DND-41 (cell line): ENCODE measurements around the gene DDX51.

ENCODE experiments used
- ATAC-seq: fragments of 200-7000 bp; cut with Tn5 transposase; 3 replicates; pipeline ENCODE4 v1.9.1; 2021; ENCODE audit warnings: low read depth; ENCODE audit not compliant: insufficient read depth
- DNase-seq: peaks from one replicate; pipeline ENCODE4 v3.0.0-alpha.2; 2020
- H2AFZ ChIP-seq: 2 replicates; pipeline ENCODE4 v1.6.0; 2012; ENCODE audit warnings: low read depth, low read length
- H3K27ac ChIP-seq: 2 replicates; pipeline ENCODE4 v1.5.1; 2012; ENCODE audit warnings: low read length, inconsistent platforms
- H3K27me3 ChIP-seq: fragments of 200-600 bp; sonication (generic); 2 replicates; pipeline ENCODE4 v1.6.0; 2012; ENCODE audit warnings: low read length, mild to moderate bottlenecking, inconsistent platforms; ENCODE audit not compliant: insufficient read depth, poor library complexity
- H3K36me3 ChIP-seq: 2 replicates; pipeline ENCODE4 v1.5.1; 2012; ENCODE audit warnings: low read length, inconsistent platforms; ENCODE audit not compliant: insufficient read depth
- H3K4me1 ChIP-seq: 2 replicates; pipeline ENCODE4 v1.5.1; 2012; ENCODE audit warnings: mild to moderate bottlenecking, low read length; ENCODE audit not compliant: insufficient read depth
- H3K4me2 ChIP-seq: 2 replicates; pipeline ENCODE4 v1.6.0; 2012; ENCODE audit warnings: mild to moderate bottlenecking, moderate library complexity, low read length, inconsistent platforms; ENCODE audit not compliant: insufficient read depth
- H3K4me3 ChIP-seq, 2 experiments: fragments of 200-600 bp in 1 of 2; shearing (Covaris generic) in 1 of 2; 2 replicates each; pipeline ENCODE4 v1.5.1; 2012 to 2016; ENCODE audit warnings: inconsistent platforms in 2 of 2, low read length in 2 of 2, mild to moderate bottlenecking in 2 of 2, low read depth in 1 of 2, moderate library complexity in 1 of 2
- H3K79me2 ChIP-seq: 2 replicates; pipeline ENCODE4 v1.6.0; 2012; ENCODE audit warnings: low read length, inconsistent platforms; ENCODE audit not compliant: insufficient read depth
- H3K9ac ChIP-seq: 2 replicates; pipeline ENCODE4 v1.6.0; 2012; ENCODE audit warnings: low read depth, mild to moderate bottlenecking, inconsistent platforms, low read length, moderate library complexity
- H3K9me3 ChIP-seq: 2 replicates; pipeline ENCODE4 v1.5.1; 2012; ENCODE audit warnings: low read length, moderate library complexity, mild to moderate bottlenecking, inconsistent platforms; ENCODE audit not compliant: insufficient read depth, severe bottlenecking
- H4K20me1 ChIP-seq: 2 replicates; pipeline ENCODE4 v1.6.0; 2012; ENCODE audit warnings: low read length; ENCODE audit not compliant: insufficient read depth
- EZH2 ChIP-seq: IDR thresholded peaks from 3 replicates; pipeline ENCODE4 v1.6.1; 2012; ENCODE audit warnings: borderline replicate concordance, low read depth, mild to moderate bottlenecking, moderate library complexity, low read length, inconsistent platforms; ENCODE audit not compliant: severe bottlenecking
- TF ChIP-seq, protein P1 (sequence below): IDR thresholded peaks from 2 replicates; pipeline ENCODE4 v1.5.1; 2012; ENCODE audit warnings: borderline replicate concordance, low read length, moderate library complexity, mild to moderate bottlenecking; ENCODE audit not compliant: poor library complexity, severe bottlenecking; ENCODE audit errors: extremely low read depth

DDX51 gene

GRCh38 chr12:132174839-132175490, 30.8 kb upstream of the DDX51 start:
- DNase-seq (no peak), ATAC-seq (no peak)
- Histone ChIP-seq H3K4me3 (no peak overlapping the region), H2AFZ (no peak overlapping the region), H3K9me3 (no peaks in the 10 kb centered on the region), H3K4me1 (peaks cover 14% of the 10 kb centered on the region), H3K79me2 (no peaks in the 10 kb centered on the region), H3K27me3 (no peaks in the 10 kb centered on the region), H4K20me1 (no peaks in the 10 kb centered on the region), H3K4me2 (no peak overlapping the region), H3K36me3 (no peaks in the 10 kb centered on the region), H3K9ac (no peak overlapping the region), H3K27ac (no peak overlapping the region)
- no peak for TF ChIP-seq EZH2
- TF ChIP-seq, protein P1, sequence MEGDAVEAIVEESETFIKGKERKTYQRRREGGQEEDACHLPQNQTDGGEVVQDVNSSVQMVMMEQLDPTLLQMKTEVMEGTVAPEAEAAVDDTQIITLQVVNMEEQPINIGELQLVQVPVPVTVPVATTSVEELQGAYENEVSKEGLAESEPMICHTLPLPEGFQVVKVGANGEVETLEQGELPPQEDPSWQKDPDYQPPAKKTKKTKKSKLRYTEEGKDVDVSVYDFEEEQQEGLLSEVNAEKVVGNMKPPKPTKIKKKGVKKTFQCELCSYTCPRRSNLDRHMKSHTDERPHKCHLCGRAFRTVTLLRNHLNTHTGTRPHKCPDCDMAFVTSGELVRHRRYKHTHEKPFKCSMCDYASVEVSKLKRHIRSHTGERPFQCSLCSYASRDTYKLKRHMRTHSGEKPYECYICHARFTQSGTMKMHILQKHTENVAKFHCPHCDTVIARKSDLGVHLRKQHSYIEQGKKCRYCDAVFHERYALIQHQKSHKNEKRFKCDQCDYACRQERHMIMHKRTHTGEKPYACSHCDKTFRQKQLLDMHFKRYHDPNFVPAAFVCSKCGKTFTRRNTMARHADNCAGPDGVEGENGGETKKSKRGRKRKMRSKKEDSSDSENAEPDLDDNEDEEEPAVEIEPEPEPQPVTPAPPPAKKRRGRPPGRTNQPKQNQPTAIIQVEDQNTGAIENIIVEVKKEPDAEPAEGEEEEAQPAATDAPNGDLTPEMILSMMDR, result no peak

GRCh38 chr12:132174015-132174838, 30.1 kb upstream of the DDX51 start:
- no peaks in the 10 kb centered on the region for H3K27me3 ChIP-seq
- H3K4me3 ChIP-seq, result no peak overlapping the region
- peaks cover 14% of the 10 kb centered on the region for H3K4me1 ChIP-seq
- no peak overlapping the region for H3K9ac ChIP-seq
- H3K9me3 ChIP-seq, result no peaks in the 10 kb centered on the region
- H3K4me2 ChIP-seq, result no peak overlapping the region
- H3K79me2 ChIP-seq, result no peaks in the 10 kb centered on the region
- H3K36me3 ChIP-seq, result no peaks in the 10 kb centered on the region
- H3K27ac ChIP-seq, result no peak overlapping the region
- TF ChIP-seq EZH2, result no peak
- TF ChIP-seq, protein P1, result no peak
- no peak overlapping the region for H2AFZ ChIP-seq
- DNase-seq (no peak), ATAC-seq (no peak)
- H4K20me1 ChIP-seq, result no peaks in the 10 kb centered on the region

- Histone ChIP-seq H3K36me3 (no peaks in the 10 kb centered on the region), H3K9ac (no peak overlapping the region), H3K4me1 (peaks cover 7% of the 10 kb centered on the region), H4K20me1 (no peaks in the 10 kb centered on the region), H3K27ac (no peak overlapping the region), H2AFZ (no peak overlapping the region), H3K27me3 (no peaks in the 10 kb centered on the region), H3K9me3 (no peaks in the 10 kb centered on the region), H3K4me3 (no peak overlapping the region), H3K4me2 (no peak overlapping the region), H3K79me2 (no peaks in the 10 kb centered on the region)
- no peak for TF ChIP-seq EZH2
- TF ChIP-seq, protein P1, result no peak
- ATAC-seq (no peak), DNase-seq (no peak)
Observed at GRCh38 chr12:132173135-132174014, 29.3 kb upstream of the DDX51 start.
